ENCODE measurements around the gene HTRA3.

Gene HTRA3

GRCh38 chr4:8227201-8227770 lies 42.3 kb upstream of the HTRA3 start (continued):
- no peak for TF ChIP-seq ZNF362 (tag by site-specific recombination; IDR thresholded peaks at IDR 0.05)
- no peak for TF ChIP-seq ZNF10 (tag by site-specific recombination; IDR thresholded peaks at IDR 0.05)
- TF ChIP-seq GLIS1 (tag by site-specific recombination; IDR thresholded peaks at IDR 0.05), result no peak
- TF ChIP-seq ZNF133 (tag by site-specific recombination; IDR thresholded peaks at IDR 0.05), result no peak

- H3K27ac ChIP-seq (ENCODE audit: extremely low read depth, low read depth, low read length), result no peak overlapping the region
- no peaks in the 10 kb centered on the region for H3K4me1 ChIP-seq (ENCODE audit: control insufficient read depth, insufficient read depth, low read length)
- POLR2A ChIA-PET, result no interaction called here
- TF ChIP-seq ZNF214 (tag by site-specific recombination; IDR thresholded peaks at IDR 0.05; ENCODE audit: borderline replicate concordance) (no peak), ZFP41 (tag by site-specific recombination; IDR thresholded peaks at IDR 0.05; ENCODE audit: borderline replicate concordance) (no peak), ZBTB10 (tag by site-specific recombination; IDR thresholded peaks at IDR 0.05) (no peak), SCRT1 (tag by site-specific recombination; IDR thresholded peaks at IDR 0.05; ENCODE audit: borderline replicate concordance) (no peak), GFI1B (tag by site-specific recombination; IDR thresholded peaks at IDR 0.05) (no peak), ZNF626 (tag by site-specific recombination; IDR thresholded peaks at IDR 0.05) (no peak)
- H3K36me3 ChIP-seq (ENCODE audit: control insufficient read depth in 2 of 2, insufficient read depth in 1 of 2, low read length in 2 of 2), result peaks cover 0 to 5% of the 10 kb centered on the region in 2 experiments; a peak in 1 of 3 replicates
- no peaks in the 10 kb centered on the region for H3K9me3 ChIP-seq (ENCODE audit: control insufficient read depth, insufficient read depth, low read depth, low read length)
- CTCF ChIA-PET, result interaction anchor here (0.6 to 0.8 kb wide), 2 partner anchors 14 to 734 kb away, joined by 3 to 5 read pairs; no protein-coding TSS in a partner anchor
- H3K4me3 ChIP-seq (ENCODE audit: low read depth, low read length), result no peak overlapping the region
Observed at GRCh38 chr4:8227771-8228318, 41.7 kb upstream of the HTRA3 start.

GRCh38 chr4:8228319-8229250 lies 41.0 kb upstream of the HTRA3 start:
- CTCF ChIA-PET, result interaction anchor here (0.6 to 1.1 kb wide), 2 partner anchors 18 to 39 kb away, joined by 3 to 5 read pairs; no protein-coding TSS in a partner anchor
- H3K4me3 ChIP-seq (ENCODE audit: low read depth, low read length), result no peak overlapping the region
- H3K9me3 ChIP-seq (ENCODE audit: control insufficient read depth, insufficient read depth, low read depth, low read length), result no peaks in the 10 kb centered on the region
- TF ChIP-seq GLIS1 (tag by site-specific recombination; IDR thresholded peaks at IDR 0.05) (no peak), ZNF121 (tag by site-specific recombination; IDR thresholded peaks at IDR 0.05) (no peak), ZNF837 (tag by site-specific recombination; IDR thresholded peaks at IDR 0.05) (no peak), ZIC2 (tag by site-specific recombination; IDR thresholded peaks at IDR 0.05) (peak; percentile 39; the same call in 1 of the 2 replicates), ZNF112 (tag by site-specific recombination; IDR thresholded peaks at IDR 0.05) (no peak)
- H3K36me3 ChIP-seq (ENCODE audit: control insufficient read depth in 2 of 2, insufficient read depth in 1 of 2, low read length in 2 of 2), result peaks cover 0 to 9% of the 10 kb centered on the region in 2 experiments; a peak in 1 of 3 replicates
- POLR2A ChIA-PET, result no interaction called here
- H3K27ac ChIP-seq (ENCODE audit: extremely low read depth, low read depth, low read length), result no peak overlapping the region
- H3K4me1 ChIP-seq (ENCODE audit: control insufficient read depth, insufficient read depth, low read length), result no peaks in the 10 kb centered on the region

All from HEK293 (cell line).